LNCAP (cell line): ENCODE data around the gene CPHXL2.

Experiments
- TF ChIP-seq, protein P1 (sequence below): fragments of 450-650 bp; IDR thresholded peaks from 2 replicates; pipeline ENCODE4 v1.5.1; 2017; ENCODE audit warnings: mild to moderate bottlenecking

Gene CPHXL2

DNA sequence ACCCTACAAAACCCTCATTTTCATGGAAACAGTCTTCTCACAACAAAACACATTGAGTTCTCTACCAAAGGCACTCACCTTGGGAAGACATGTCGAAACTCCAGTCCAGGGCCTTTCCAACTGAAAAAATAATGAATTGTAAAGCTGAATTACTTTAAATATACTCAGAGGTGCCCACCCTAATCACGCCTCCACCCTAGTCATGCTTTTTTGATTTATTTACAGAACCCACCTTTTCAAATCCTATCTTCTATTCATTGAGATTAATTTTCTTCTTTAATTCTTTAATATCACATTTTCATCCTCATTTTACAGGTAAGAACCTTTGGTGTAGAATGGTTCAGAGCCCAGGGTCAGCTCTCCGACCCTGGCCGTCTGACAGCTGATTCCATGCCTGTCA, at the start of gene CPHXL2:
CPHXL2 (minus strand) TSS at position 101 of the 400 bp plus-strand sequence; CDS start at position 91, 10 bp downstream.
- TF ChIP-seq, protein P1, sequence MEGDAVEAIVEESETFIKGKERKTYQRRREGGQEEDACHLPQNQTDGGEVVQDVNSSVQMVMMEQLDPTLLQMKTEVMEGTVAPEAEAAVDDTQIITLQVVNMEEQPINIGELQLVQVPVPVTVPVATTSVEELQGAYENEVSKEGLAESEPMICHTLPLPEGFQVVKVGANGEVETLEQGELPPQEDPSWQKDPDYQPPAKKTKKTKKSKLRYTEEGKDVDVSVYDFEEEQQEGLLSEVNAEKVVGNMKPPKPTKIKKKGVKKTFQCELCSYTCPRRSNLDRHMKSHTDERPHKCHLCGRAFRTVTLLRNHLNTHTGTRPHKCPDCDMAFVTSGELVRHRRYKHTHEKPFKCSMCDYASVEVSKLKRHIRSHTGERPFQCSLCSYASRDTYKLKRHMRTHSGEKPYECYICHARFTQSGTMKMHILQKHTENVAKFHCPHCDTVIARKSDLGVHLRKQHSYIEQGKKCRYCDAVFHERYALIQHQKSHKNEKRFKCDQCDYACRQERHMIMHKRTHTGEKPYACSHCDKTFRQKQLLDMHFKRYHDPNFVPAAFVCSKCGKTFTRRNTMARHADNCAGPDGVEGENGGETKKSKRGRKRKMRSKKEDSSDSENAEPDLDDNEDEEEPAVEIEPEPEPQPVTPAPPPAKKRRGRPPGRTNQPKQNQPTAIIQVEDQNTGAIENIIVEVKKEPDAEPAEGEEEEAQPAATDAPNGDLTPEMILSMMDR: no peak

DNA sequence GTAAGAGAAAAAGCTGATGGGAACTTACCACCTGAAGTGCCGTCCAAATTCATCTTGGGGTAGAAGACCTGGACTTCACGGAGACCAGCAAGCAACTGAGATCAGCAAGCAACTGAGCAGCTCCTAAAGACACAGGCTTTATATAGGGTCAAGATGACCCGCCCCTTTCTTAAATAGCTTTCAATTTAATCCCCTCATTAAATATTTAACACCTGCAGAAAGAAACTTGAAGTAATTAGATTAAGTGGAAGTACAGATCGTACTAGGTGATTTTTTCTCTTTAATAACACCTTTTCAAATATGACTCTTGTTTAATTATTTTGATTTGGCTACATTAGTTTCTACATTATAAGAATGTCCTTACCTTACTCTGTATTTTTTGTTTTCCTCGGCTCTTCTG, 49.6 kb upstream of the CPHXL2 start, which contains the start of gene CPHXL:
CPHXL (minus strand) TSS at position 101 of the 400 bp plus-strand sequence; CDS start at position 53, 48 bp downstream.
- TF ChIP-seq, protein P1: no peak

DNA sequence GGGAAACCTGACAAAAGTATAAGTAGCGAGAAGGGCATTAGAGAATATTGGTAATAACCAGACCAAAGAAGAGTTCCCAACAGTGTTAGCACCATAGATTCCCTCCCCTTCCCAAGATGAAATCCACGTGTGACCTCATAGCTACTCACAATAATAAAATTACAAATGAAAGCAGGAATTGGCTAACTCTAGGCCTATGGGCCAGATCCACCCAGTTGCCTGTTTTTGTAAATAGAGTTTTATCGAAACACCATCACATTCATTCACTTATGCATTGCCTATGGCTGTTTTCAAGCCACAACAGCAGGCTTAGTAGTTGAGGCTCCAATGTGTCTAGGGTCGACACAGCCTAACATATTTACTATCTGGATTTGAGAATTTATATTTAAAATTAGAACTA, 41.6 kb upstream of the CPHXL2 start:
- TF ChIP-seq, protein P1: no peak

DNA sequence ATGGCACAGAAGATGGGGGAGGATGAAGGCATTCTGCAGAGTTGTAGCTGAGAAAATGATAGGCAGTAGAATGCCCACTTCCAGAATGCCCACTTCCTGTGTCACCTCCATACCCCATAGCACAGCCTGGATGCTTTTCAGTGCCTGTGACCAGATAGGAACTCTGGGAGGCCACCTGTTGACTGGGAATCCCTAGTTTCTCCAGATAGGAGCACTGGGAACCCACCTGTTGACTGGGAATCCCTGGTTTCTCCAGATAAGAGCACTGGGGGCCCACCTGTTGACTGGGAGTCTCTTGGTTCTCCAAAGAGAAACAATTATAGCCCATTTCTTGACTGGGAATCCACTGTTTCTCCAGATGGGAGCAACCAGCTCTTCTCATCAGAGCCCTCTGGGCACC, 37.9 kb upstream of the CPHXL2 start:
- TF ChIP-seq, protein P1: no peak

DNA sequence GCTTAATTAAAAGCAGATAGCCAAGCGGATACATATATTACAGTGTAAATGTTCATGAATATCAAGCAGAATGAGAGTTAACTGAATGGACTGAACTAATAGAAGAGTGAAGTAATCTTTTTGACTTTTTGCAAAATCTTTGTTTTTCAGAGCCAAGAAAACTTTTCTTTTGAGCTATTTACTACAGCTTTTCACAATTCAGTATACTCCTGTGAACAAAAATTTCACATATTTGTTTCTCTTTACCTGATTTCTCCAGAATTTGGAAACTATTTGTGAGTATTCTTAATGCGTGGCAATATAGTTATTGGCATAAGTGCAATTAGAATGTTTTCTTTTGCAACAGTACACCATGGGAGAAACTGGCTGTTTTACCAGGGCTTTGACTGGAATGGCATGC, 33.5 kb upstream of the CPHXL2 start:
- TF ChIP-seq, protein P1: no peak

DNA sequence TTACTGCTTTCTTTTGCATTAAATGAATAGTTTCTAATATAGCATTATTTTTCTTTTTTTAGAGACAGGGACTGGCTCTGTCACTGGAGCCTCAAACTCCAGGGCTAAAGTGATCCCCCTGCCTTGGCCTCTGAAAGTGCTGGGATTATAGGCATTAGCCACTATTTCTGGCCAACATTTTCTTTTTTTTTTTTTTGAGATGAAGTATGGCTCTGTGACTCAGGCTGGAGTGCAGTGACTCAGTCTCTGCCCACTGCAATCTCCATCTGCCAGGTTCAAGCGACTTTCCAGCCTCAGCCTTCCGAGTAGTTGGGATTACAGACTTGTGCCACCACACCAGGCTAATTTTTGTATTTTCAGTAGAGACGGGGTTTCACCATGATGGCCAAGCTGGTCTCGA, 26.5 kb upstream of the CPHXL2 start:
- TF ChIP-seq, protein P1: no peak

DNA sequence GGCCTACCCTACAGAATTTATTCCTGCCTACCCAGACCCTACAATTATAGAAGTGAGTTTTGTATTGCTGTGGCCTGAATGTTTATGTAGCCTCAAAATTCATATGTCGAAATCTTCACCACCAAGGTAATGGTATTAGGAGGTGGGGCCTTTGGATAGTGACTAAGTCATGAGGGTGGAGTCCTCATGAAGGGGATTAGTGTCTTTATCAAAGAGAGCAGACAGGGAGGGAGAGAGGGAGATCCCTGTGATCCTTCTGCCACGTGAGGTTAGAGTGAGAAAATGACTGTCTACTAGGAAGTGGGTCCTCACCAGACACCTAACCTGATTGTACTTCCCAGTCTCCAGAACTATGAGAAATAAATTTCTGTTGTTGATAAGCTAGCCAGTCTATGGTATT, 25.4 kb upstream of the CPHXL2 start:
- TF ChIP-seq, protein P1: no peak

DNA sequence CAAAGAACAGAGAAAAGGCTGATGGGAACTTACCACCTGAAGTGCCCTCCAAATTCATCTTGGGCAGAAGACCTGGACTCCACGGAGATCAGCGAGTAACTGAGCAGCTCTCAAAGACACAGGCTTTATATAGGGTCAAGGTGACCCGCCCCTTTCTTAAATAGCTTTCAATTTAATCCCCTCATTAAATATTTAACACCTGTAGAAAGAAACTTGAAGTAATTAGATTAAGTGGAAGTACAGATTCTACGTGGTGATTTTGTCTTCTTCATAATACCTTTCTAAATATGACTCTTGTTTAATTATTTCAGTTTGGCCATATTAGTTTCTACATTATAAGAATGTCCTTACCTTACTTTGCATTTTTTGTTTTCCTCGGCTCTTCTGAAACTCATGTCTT, 24.6 kb upstream of the CPHXL2 start, which contains the start of gene DUXB:
DUXB (minus strand) TSS at position 101 of the 400 bp plus-strand sequence; CDS start at position 58, 43 bp downstream.
- TF ChIP-seq, protein P1: no peak
